Measurements from ENCODE around the gene ADD3.
"Not testable (repeated sequence)": the region's sequence is repeated elsewhere in the genome, so short reads cannot be mapped to it uniquely, and the experiment has no call there.

Gene ADD3

GRCh38 chr10:109977382-109977806 lies 30.4 kb upstream of the ADD3 start:
- DNase-seq: no peak

GRCh38 chr10:109978481-109978880 lies 29.3 kb upstream of the ADD3 start:
- DNase-seq: peak; percentile 74

GRCh38 chr10:109979215-109979614 lies 28.6 kb upstream of the ADD3 start:
- DNase-seq: no peak

GRCh38 chr10:109981650-109982049 lies 26.1 kb upstream of the ADD3 start:
- no peak for DNase-seq

- no peak for DNase-seq
Measured at GRCh38 chr10:109982123-109982522, 25.7 kb upstream of the ADD3 start.

GRCh38 chr10:109982812-109983211 lies 25.0 kb upstream of the ADD3 start:
- no peak for DNase-seq

- DNase-seq: no peak
Measured at GRCh38 chr10:109984013-109984412, 23.8 kb upstream of the ADD3 start.

GRCh38 chr10:109985768-109986167 lies 22.0 kb upstream of the ADD3 start:
- not testable (repeated sequence) for DNase-seq

GRCh38 chr10:109987452-109988211 lies 20.2 kb upstream of the ADD3 start:
- DNase-seq: no peak

- no peak for DNase-seq
Measured at GRCh38 chr10:109988212-109988596, 19.6 kb upstream of the ADD3 start.

- no peak for DNase-seq
Measured at GRCh38 chr10:109991266-109991855, 16.4 kb upstream of the ADD3 start.

- no peak for DNase-seq
Measured at GRCh38 chr10:109992485-109992884, 15.3 kb upstream of the ADD3 start.

- DNase-seq: no peak
Measured at GRCh38 chr10:109993551-109994330, 14.0 kb upstream of the ADD3 start.

- no peak for DNase-seq
Measured at GRCh38 chr10:109994711-109995577, 12.8 kb upstream of the ADD3 start.

- no peak for DNase-seq
Measured at GRCh38 chr10:109995595-109995994, 12.2 kb upstream of the ADD3 start.

- DNase-seq: no peak
Measured at GRCh38 chr10:109996225-109996624, 11.6 kb upstream of the ADD3 start.

- no peak for DNase-seq
Measured at GRCh38 chr10:109996766-109997171, 11.0 kb upstream of the ADD3 start.

GRCh38 chr10:109997233-109997632 lies 10.6 kb upstream of the ADD3 start:
- DNase-seq: no peak

GRCh38 chr10:109998513-109998912 lies 9.3 kb upstream of the ADD3 start:
- no peak for DNase-seq

GRCh38 chr10:110002801-110003523 lies 4.8 kb upstream of the ADD3 start:
- DNase-seq: no peak

- no peak for DNase-seq
Measured at GRCh38 chr10:110003524-110003885, 4.3 kb upstream of the ADD3 start.

GRCh38 chr10:110005719-110006118 lies 2.1 kb upstream of the ADD3 start:
- no peak for DNase-seq

Data from stimulated activated CD4-positive, alpha-beta T cell treated with anti-CD3 and anti-CD28 coated beads, Interleukin-15, amount 100 ng/mL, for 24 hours (primary cell).